GM18868 (cell line): ENCODE results near the gene ERP44.
"Not testable (repeated sequence)": the region's sequence is repeated elsewhere in the genome, so short reads cannot be mapped to it uniquely, and the experiment has no call there.

Experiments used
- ATAC-seq: cut with Tn5 transposase; IDR thresholded peaks from one replicate; pipeline ENCODE4 v1.9.1; 2021; ENCODE audit warnings: mild to moderate bottlenecking, moderate library complexity; ENCODE audit not compliant: unreplicated experiment

Gene ERP44

GRCh38 chr9:100019541-100019940, 79.3 kb downstream of the ERP44 start:
- no peak for ATAC-seq

- no peak for ATAC-seq
Measured at GRCh38 chr9:100014846-100015245, 84.0 kb downstream of the ERP44 start.

- no peak for ATAC-seq
Measured at GRCh38 chr9:100013573-100013972, 85.2 kb downstream of the ERP44 start.

DNA sequence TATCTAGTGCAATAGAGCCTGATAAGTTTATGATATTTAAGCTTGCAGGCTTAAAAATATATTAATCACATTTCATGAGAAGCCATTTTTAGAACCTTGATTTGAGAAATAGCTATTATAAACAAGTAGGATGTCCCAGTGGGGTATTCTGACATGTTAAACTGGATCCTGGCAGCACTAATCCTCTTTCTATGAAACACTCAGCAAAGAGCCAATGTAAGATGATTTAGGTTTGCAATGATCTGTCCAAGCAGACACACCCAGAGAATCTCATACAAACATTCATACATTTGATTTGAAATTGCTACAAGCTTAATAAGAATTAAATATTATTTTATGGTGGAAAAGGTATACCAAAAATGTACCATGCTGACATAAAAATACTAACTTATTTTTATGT, 86.5 kb downstream of the ERP44 start:
- no peak for ATAC-seq

GRCh38 chr9:100011062-100011681, 87.6 kb downstream of the ERP44 start:
- no peak for ATAC-seq

GRCh38 chr9:99999797-100000196, 99.0 kb downstream of the ERP44 start:
- no peak for ATAC-seq

GRCh38 chr9:99998866-99999265, 99.9 kb downstream of the ERP44 start:
- ATAC-seq: no peak

DNA sequence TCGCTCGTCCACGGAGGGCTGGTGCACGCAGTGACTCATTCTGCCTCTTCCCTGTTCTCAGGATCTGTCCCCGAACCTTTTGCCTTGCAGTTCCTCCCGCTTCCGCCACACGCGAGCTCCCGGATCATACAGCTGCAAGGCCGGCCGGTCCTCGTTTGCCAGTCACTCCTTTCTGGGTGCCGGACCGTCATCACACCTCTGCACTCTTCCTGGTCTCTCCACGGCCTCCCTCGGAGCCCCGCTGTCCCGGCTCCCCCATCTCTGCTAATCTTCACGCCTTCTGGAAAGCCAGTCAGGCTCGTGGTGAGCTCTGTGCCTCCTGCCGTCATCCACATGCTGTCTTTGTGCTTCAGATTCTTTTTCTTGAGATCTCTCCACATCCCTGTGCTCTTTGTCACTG, 100.5 kb downstream of the ERP44 start:
- ATAC-seq: no peak

DNA sequence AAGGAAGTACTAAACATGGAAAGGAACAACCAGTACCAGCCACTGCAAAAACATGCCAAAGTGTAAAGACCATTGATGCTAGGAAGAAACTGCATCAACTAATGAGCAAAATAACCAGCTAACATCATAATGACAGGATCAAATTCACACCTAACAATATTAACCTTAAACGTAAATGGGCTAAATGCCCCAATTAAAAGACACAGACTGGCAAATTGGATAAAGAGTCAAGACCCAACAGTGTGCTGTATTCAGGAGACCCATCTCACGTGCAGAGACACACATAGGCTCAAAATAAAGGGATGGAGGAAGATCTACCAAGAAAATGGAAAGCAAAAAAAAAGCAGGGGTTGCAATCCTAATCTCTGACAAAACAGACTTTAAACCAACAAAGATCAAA, 108.3 kb downstream of the ERP44 start:
- ATAC-seq: not testable (repeated sequence)

DNA sequence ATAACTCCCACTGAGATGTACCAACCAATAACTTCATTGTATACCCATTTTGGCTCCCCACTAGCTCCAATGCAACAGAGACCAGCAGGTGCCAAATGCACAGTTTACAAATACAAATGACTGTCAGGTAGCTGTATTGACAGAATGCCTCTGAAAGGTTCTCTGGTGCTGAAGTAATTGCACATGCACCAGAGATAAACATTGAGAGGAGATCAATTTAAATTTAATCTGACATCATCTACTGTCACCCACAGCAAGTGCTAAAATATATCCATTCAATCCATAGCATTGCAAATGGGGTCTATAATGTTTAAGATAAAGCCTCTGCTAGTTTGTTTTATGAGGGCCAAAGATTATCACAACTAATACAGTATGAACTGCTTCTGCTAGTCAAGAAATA, 112.2 kb downstream of the ERP44 start:
- ATAC-seq: no peak

DNA sequence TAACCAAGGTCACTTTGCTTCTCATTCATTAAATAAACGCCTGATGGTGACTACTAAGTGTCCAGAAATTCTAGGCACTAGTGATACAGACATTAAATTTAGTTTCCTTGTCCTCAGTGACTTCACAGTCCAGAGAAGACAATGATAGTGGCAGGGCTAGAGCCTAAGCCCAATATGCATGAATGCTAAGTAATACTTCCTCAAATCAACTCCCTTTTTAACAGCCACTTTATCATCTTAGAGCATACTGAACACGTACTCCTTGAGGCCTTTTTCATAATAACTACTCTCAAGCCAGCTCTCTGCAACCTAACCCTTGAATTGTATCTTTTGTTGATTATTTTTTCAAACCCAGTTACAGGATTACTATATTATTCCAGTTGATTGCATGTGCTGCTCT, 118.2 kb downstream of the ERP44 start:
- ATAC-seq: no peak

DNA sequence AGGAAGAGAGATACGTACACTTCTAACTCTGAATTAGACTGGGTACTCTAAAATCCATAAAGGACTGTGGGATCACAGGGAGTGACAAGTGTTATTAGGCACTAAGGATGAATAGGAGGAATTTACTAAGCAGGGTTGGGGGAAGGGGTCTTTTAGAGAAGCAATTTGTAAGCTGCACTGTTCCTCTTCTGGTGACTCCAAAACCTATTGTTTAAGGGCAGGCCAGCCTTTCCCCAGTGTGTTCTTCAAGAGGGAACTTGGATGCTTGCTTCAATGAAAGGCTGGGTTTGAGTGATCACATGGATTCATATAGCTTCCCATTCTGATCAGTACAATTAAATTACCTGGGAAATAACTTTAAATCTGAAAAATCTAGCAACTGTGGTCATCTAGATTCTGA, 120.6 kb downstream of the ERP44 start:
- ATAC-seq: no peak

DNA sequence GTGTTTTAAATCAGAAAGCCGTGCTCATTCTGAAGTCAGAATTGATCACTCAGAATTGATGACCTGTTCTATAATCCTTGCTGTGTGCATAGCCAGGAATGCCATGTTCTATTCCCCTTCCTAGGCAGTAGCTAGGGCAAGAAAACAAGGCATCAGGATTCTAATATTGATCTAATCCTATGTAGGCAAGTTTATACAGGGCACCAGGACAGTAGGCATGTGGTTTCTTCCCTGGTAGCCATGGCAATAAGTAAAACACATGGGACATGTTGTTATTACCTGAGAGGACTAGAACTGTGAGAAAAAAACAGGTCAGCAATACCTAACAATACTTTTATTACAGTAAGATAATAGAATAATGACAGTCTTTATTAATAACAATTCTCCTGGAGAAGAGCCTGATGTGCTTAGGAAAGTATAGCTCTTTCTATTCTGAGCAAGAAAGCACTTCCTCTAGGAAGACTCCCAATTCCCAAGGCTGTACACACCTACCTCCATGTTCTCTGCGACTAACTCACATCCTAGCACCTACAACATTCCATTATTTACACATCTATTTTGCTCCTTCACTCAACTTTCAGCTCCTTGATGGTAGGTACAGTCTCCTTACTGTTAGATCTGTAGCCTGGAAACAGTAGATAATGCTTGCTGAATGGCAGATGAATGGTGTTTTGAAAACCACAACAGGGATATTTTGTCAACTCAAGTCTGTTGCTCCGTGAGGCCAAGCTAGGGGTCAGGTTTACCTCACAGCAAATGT, 121.6 kb downstream of the ERP44 start:
- no peak for ATAC-seq

DNA sequence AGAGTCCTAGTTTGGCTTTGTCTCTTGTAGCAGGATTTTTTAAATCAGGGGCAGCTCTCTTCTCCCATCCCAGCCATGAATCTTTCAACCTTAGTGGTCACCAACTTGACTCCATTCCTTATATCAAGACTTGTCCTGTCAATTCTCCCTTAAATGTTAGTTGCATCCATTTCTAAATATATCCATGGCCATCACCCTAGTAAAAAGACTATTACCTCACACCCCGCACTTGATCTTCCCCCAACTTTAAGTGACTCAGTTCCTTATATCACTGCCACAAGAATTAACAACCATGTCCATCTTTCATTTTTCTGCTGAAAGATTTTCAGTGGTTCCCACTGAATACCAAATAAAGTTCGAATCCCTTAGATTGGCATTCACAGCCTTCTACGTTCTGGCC, 125.3 kb downstream of the ERP44 start:
- no peak for ATAC-seq

- ATAC-seq: no peak
Measured at GRCh38 chr9:99971410-99971809, 127.4 kb downstream of the ERP44 start.

DNA sequence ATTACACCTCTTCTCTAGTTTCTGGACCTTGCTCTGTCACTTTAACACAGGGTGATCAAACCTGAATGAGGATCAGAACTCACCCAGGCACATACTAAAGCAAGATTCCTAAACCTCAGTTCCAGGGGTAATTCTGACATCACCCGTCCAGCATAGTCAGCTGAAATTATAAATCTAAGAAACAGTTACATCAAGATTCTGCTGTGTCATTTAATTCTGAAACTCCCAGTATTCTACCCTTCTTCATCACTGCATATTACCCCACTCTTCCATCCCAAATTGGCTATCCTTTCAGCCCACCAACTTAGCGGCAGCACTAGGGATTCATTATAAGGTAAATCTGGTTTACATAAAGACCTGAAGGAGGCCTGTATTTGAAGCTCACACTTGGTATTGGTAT, 128.3 kb downstream of the ERP44 start:
- no peak for ATAC-seq

DNA sequence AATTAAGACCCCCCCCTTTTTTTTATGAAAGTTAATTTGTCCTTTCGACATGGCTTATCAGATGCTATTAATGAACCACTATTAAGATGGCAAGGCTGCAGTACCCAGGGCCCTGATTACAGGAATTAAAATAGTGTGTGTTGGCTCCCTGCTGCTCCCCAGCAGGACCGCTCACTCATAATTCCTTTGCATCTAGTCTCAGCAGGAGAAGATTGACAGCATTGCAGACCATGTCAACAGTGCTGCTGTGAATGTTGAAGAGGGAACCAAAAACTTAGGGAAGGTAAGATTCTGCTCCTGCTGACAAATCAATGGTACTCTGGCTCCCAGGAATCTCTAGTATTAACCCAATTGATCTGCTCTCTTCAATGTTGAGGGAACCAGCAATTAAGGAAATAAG, 131.3 kb downstream of the ERP44 start:
- no peak for ATAC-seq

DNA sequence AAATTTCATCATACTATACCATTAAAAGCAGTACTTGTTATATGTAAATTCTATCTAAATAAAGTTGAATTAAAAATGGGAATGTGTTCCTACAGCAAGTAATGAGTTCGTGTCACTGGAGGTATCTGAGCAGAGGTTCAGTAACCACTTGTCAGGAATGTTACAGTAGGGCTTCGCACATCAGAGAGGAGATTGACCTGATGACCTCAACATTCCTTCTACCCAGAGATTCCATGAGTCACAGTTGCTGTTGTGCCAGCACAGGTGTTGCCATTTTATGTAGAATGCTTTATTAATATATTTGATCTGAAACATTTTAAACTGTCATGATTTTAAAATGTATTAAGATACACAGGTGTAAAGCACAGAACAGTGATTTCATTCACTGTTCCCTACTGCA, 132.1 kb downstream of the ERP44 start:
- no peak for ATAC-seq

GRCh38 chr9:99966001-99966400, 132.8 kb downstream of the ERP44 start:
- ATAC-seq: no peak

GRCh38 chr9:99964336-99964735, 134.5 kb downstream of the ERP44 start:
- no peak for ATAC-seq

DNA sequence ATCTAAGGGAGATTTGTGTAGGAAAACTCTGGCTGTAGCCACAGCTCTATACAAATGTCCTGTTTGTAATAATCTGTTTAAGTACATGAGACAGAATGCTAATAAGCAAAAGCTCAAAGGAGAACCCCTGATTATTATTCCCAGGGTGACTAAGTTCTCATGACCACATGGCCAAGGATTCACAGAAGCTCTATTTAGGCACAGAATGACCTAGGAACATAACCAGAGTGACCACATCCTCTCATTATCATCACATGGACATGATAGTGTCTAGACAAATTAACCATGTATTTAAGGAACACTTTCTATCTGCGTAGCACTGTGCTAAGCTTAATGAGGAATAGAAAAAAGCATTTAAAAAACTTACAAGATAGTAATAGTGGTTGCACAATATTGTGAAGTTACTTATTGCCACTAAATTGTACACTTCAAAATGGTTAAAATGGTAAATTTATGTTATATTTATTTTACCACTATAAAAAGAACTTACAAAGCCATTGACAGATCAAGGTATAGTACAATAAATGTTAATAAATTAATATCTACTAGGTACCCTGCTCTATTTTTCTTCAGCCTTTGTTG, 136.0 kb downstream of the ERP44 start:
- no peak for ATAC-seq

- no peak for ATAC-seq
Measured at GRCh38 chr9:99955606-99956005, 143.2 kb downstream of the ERP44 start.
